B cell (primary cell): Measurements from ENCODE around the gene DNM2. TPM values are rescaled to one million over a fixed set of nuclear protein-coding genes. Genes with fewer than 3 reads are reported as not detected.

Source experiments
- ATAC-seq: fragments of 200-7000 bp; cut with Tn5 transposase; one replicate; pipeline ENCODE4 v1.10.0; 2021; ENCODE audit warnings: low read depth, mild to moderate bottlenecking, moderate number of reproducible peaks, moderate library complexity
- CTCF ChIA-PET: fragments of 350-600 bp; sonication (Branson Sonifier 250); formaldehyde crosslinking; loops from one replicate; lab custom pipeline; 2021; ENCODE audit warnings: antibody characterized with exemption, inconsistent platforms; lab: Charles Lee
- POLR2A ChIA-PET: fragments of 350-600 bp; sonication (Branson Sonifier 250); formaldehyde crosslinking; loops from one replicate; lab custom pipeline; 2021; ENCODE audit warnings: antibody characterized with exemption; lab: Charles Lee
- DNase-seq: peaks from one replicate; pipeline ENCODE4 v3.0.0; 2013
- H2AFZ ChIP-seq: 2 replicates; pipeline ENCODE4 v1.6.1; 2012; ENCODE audit warnings: mild to moderate bottlenecking, low read depth, low read length; ENCODE audit not compliant: insufficient read depth, poor library complexity, severe bottlenecking
- H3K27ac ChIP-seq, 2 donors: 1 replicate in 1 of 2; 2 replicates in 1 of 2; pipeline ENCODE4 v1.5.1; 2012 to 2013; ENCODE audit warnings: low read length in 2 of 2, mild to moderate bottlenecking in 2 of 2, moderate library complexity in 1 of 2
- H3K27me3 ChIP-seq, 4 experiments: fragments of 200-600 bp in 1 of 4; sonication (generic) in 1 of 4; replicated peaks in 1 of 4; 1 replicate in 2 of 4; 2 replicates in 2 of 4; pipeline versions ENCODE4 v1.6.1 to v1.7.0; 2013 to 2016; ENCODE audit warnings: low read length in 3 of 4, mild to moderate bottlenecking in 2 of 4, mixed read lengths in 1 of 4, moderate library complexity in 1 of 4; ENCODE audit not compliant: insufficient read depth in 4 of 4, control insufficient read depth in 3 of 4; ENCODE audit errors: control extremely low read depth in 1 of 4
- H3K36me3 ChIP-seq, 2 experiments: replicated peaks in 1 of 2; 1 replicate in 1 of 2; 2 replicates in 1 of 2; pipeline versions ENCODE4 v1.6.1 to v1.7.1; 2013; ENCODE audit warnings: low read length in 1 of 2; ENCODE audit not compliant: insufficient read depth in 2 of 2, control insufficient read depth in 1 of 2; ENCODE audit errors: control extremely low read depth in 1 of 2, extremely low read depth in 1 of 2
- H3K4me1 ChIP-seq, 2 donors: fragments of 200-600 bp in 1 of 2; sonication (generic) in 1 of 2; 1 replicate in 1 of 2; 2 replicates in 1 of 2; pipeline versions ENCODE4 v1.5.1 to v1.6.1; 2013 to 2017; ENCODE audit warnings: low read length in 2 of 2; ENCODE audit not compliant: control insufficient read depth in 2 of 2, insufficient read depth in 2 of 2
- H3K4me2 ChIP-seq: replicated peaks from 2 replicates; pipeline ENCODE3; 2012; ENCODE audit warnings: mild to moderate bottlenecking, low read depth, low read length; ENCODE audit not compliant: poor library complexity, severe bottlenecking
- H3K4me3 ChIP-seq, 5 experiments: fragments of 200-600 bp in 1 of 5; sonication (generic) in 1 of 5; 1 replicate in 3 of 5; 2 replicates in 2 of 5; pipeline versions ENCODE4 v1.5.1 to v1.7.0; 2011 to 2016; ENCODE audit warnings: low read length in 4 of 5, mild to moderate bottlenecking in 4 of 5, low read depth in 2 of 5, control low read depth in 1 of 5, moderate library complexity in 1 of 5; ENCODE audit not compliant: insufficient read depth in 1 of 5; ENCODE audit errors: control extremely low read depth in 1 of 5, extremely low read depth in 1 of 5
- H3K79me2 ChIP-seq: fragments of 200-600 bp; sonication (generic); one replicate; pipeline ENCODE4 v1.6.0; 2016; ENCODE audit warnings: low read length; ENCODE audit not compliant: control insufficient read depth, insufficient read depth
- H3K9ac ChIP-seq: fragments of 200-600 bp; sonication (generic); 2 replicates; pipeline ENCODE4 v1.6.1; 2017; ENCODE audit warnings: mild to moderate bottlenecking, low read length, moderate library complexity
- H3K9me3 ChIP-seq, 3 donors: one replicate each; pipeline versions ENCODE4 v1.6.1 to v1.7.1; 2013; ENCODE audit warnings: low read length in 2 of 3; ENCODE audit not compliant: control insufficient read depth in 2 of 3, insufficient read depth in 1 of 3; ENCODE audit errors: control extremely low read depth in 1 of 3
- H4K20me1 ChIP-seq: 2 replicates; pipeline ENCODE4 v1.6.0; 2012; ENCODE audit warnings: mild to moderate bottlenecking, low read length; ENCODE audit not compliant: insufficient read depth, control insufficient read depth, poor library complexity, severe bottlenecking
- H3K27ac Mint-ChIP-seq: one replicate; pipeline ENCODE4 v1.8.0; 2021; ENCODE audit warnings: mixed read lengths
- H3K27me3 Mint-ChIP-seq: one replicate; pipeline ENCODE4 v1.8.0; 2021; ENCODE audit warnings: mixed read lengths
- H3K4me1 Mint-ChIP-seq: one replicate; pipeline ENCODE4 v1.8.0; 2021; ENCODE audit warnings: mixed read lengths
- H3K4me3 Mint-ChIP-seq: one replicate; pipeline ENCODE4 v1.8.0; 2021; ENCODE audit warnings: mixed read lengths
- H3K9me3 Mint-ChIP-seq: one replicate; pipeline ENCODE4 v1.8.0; 2022; ENCODE audit warnings: mixed read lengths; ENCODE audit not compliant: insufficient read depth
- EZH2 ChIP-seq: IDR thresholded peaks from 2 replicates; pipeline ENCODE4 v1.6.1; 2012; ENCODE audit warnings: borderline replicate concordance, low read depth, mild to moderate bottlenecking, moderate library complexity, low read length; ENCODE audit not compliant: insufficient read depth, poor library complexity, severe bottlenecking
- WGBS: methylation state at CpG from one replicate; pipeline ENCODE4 v1.1.5; 2013; ENCODE audit warnings: missing lambda C conversion rate; ENCODE audit not compliant: insufficient coverage; 5-methylcytosine and 5-hydroxymethylcytosine counted together
- intact Hi-C: fragments of 100-400 bp; cut with micrococcal nuclease; formaldehyde crosslinking; loops from one replicate; pipeline ENCODE4 v1.10.0; 2022
- polyA plus RNA-seq: library from polyadenylated mRNA; depleted of rRNA; stranded (reverse); fragments of >200 nt; gene quantifications from 2 replicates; pipeline ENCODE4 v1.2.3, GENCODE V29; 2012
- total RNA-seq, 2 donors: library from RNA; stranded (reverse); fragments of 120-200 nt in 1 of 2; gene quantifications; 1 replicate in 1 of 2; 2 replicates in 1 of 2; pipeline versions ENCODE4 v1.2.3 to v1.2.4, GENCODE V29; 2013 to 2022
- TF ChIP-seq, protein P1 (sequence below): fragments of 200-600 bp; IDR thresholded peaks from one replicate; pipeline ENCODE4 v1.8.0; 2022; ENCODE audit warnings: antibody characterized with exemption, mild to moderate bottlenecking

Gene DNM2
- total and polyA plus RNA-seq, 2 donors (not counting 1 experiment from before 2014, with no cell fraction given): 163 to 353 TPM

DNA sequence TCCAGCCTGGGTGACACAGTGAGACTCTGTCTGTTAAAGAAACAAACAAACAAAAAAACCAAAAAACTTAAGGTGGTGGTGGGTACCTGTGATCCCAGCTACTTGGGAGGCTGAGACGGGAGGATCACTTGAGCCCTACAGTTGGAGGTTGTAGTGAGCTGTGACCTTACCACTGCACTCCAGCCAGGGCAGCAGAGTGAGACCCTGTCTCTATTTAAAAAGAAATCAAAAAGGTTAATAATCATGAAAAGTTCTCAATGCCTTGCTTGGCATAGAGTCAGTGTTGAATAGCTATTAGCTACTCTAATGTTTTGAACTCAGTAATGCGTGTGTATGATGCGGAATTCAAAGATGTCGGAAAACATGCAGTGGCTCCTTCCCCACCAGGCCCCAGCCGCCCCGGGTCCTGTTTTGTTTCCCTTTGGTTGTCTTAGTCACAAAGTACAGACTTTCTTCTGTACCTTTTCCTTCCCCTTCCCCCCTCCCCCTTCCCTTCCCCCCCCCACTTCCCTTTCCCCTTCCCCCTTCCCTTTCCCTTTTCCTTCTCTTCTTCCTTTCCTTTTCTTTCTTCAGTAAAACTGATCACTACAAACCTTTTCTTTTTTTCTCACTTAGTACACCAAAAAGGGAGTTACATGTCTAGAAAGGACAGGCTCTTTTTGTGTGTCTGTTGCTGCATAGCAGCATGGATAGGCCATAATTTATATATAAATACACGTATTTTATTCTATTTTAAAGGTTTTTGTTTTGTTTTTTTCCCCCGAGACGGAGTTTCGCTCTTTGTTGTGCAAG is 35.2 kb downstream of the DNM2 start:
- peaks cover 64% of the 10 kb centered on the region for H4K20me1 ChIP-seq
- Mint-ChIP-seq H3K27me3 (no peaks in the 10 kb centered on the region), H3K27ac (peak overlapping the region; percentile 76), H3K4me1 (peaks cover 79% of the 10 kb centered on the region), H3K4me3 (no peak overlapping the region), H3K9me3 (no peaks in the 10 kb centered on the region)
- H3K9ac ChIP-seq: no peak overlapping the region
- H3K27ac ChIP-seq: peak overlapping the region in 1 of 2 donors; percentile 62
- H3K4me3 ChIP-seq: no peak overlapping the region
- peaks cover 0 to 8% of the 10 kb centered on the region in 2 experiments for H3K36me3 ChIP-seq
- no peak overlapping the region for H2AFZ ChIP-seq
- whole genome bisulfite sequencing: 100% methylated on average over 3 of the region's 10 CpGs
- H3K9me3 ChIP-seq: no peaks in the 10 kb centered on the region
- intact Hi-C loops: no loop called here
- POLR2A ChIA-PET: interaction anchor here (0.7 to 0.8 kb wide), 2 partner anchors 16 to 427 kb away, joined by 5 read pairs; no protein-coding TSS in a partner anchor
- H3K79me2 ChIP-seq: peaks cover 98% of the 10 kb centered on the region
- CTCF ChIA-PET: no interaction called here
- peaks cover 48 to 86% of the 10 kb centered on the region in 2 donors for H3K4me1 ChIP-seq
- TF ChIP-seq, protein P1, sequence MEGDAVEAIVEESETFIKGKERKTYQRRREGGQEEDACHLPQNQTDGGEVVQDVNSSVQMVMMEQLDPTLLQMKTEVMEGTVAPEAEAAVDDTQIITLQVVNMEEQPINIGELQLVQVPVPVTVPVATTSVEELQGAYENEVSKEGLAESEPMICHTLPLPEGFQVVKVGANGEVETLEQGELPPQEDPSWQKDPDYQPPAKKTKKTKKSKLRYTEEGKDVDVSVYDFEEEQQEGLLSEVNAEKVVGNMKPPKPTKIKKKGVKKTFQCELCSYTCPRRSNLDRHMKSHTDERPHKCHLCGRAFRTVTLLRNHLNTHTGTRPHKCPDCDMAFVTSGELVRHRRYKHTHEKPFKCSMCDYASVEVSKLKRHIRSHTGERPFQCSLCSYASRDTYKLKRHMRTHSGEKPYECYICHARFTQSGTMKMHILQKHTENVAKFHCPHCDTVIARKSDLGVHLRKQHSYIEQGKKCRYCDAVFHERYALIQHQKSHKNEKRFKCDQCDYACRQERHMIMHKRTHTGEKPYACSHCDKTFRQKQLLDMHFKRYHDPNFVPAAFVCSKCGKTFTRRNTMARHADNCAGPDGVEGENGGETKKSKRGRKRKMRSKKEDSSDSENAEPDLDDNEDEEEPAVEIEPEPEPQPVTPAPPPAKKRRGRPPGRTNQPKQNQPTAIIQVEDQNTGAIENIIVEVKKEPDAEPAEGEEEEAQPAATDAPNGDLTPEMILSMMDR: no peak
- TF ChIP-seq EZH2: no peak
- no peak for ATAC-seq
- DNase-seq: no peak
- no peaks in the 10 kb centered on the region for H3K27me3 ChIP-seq
- H3K4me2 ChIP-seq: peak overlapping the region; percentile 5

DNA sequence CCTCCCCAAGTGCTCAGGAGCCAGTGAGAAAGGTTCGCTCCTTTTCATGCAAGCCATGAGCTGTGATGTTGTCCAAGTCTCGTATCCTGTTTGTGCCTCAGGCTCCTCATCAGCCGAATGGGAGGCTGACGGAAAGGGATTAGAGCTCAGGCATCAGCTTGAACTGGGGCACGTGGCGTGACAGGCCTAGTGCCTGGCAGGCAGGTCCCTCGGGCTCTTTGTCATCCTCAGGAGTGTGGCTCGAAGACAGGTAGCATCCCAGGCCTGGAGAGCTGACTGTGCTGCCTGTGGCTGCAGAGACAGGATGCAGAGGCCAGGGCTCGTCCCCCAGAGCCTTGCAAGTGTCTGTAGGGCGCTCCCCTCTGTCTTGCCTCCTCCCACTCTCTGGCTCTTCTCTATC is 38.5 kb downstream of the DNM2 start:
- peak overlapping the region in 1 of 2 donors; percentile 42 for H3K27ac ChIP-seq
- no peak overlapping the region for H3K9ac ChIP-seq
- peaks cover 31% of the 10 kb centered on the region for H4K20me1 ChIP-seq
- peaks cover 45 to 83% of the 10 kb centered on the region in 2 donors for H3K4me1 ChIP-seq
- H3K27ac Mint-ChIP-seq: peak overlapping the region; percentile 77
- H3K79me2 ChIP-seq: peaks cover 91% of the 10 kb centered on the region
- POLR2A ChIA-PET: no interaction called here
- no peaks in the 10 kb centered on the region for H3K9me3 ChIP-seq
- no peaks in the 10 kb centered on the region for H3K27me3 ChIP-seq
- TF ChIP-seq EZH2: no peak
- TF ChIP-seq, protein P1: no peak
- no peak overlapping the region for H3K4me2 ChIP-seq
- ATAC-seq: no peak
- intact Hi-C loops: no loop called here
- DNase-seq: no peak
- CTCF ChIA-PET: interaction anchor here (0.6 kb wide), 1 partner anchor 41 kb away, joined by 4 read pairs; no protein-coding TSS in a partner anchor
- WGBS: 90% methylated on average over 10 of the region's 10 CpGs
- H3K27me3 Mint-ChIP-seq: no peaks in the 10 kb centered on the region
- peaks cover 0 to 8% of the 10 kb centered on the region in 2 experiments for H3K36me3 ChIP-seq
- H2AFZ ChIP-seq: no peak overlapping the region
- H3K4me3 ChIP-seq: no peak overlapping the region
- H3K4me3 Mint-ChIP-seq: no peak overlapping the region
- no peaks in the 10 kb centered on the region for H3K9me3 Mint-ChIP-seq
- H3K4me1 Mint-ChIP-seq: peaks cover 76% of the 10 kb centered on the region
